ENCODE measurements around the gene CAPN5.

Gene CAPN5

DNA sequence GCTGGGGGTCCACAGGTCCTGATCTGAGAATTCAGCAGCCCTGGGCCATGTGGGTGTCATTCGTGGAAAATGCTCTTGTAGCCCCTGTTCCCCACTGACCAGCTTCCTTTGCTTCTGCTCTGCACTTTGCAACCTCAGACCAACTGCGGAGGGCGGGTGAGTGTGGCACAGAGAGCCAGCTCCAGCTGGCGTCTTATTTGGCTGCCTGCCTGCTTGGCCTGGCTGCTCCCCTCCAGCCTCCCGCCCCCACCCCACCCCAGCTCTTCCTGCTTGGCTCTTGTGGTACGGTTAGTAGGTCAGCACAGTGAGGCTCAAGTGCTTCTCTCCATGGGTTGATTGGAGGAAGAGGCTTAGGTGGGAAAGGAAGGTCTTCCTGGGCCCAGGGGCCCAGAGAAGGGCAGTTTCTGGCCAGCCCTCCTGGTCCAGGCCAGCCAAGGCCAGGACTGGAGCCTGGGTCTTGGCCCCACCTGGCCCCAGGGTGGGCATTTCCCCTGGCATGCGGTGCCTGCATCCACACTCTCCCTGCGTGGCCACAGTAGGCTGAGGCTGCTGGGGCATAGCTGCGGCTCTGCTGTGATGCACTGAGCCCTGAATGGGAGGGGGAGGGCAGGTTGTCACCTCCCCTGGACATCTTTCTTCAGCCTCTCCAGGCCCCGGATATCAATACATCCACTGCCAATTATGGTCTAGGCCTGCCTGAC, 87.8 kb downstream of the CAPN5 start:
- no peak for DNase-seq

GRCh38 chr11:77155082-77155475, 88.3 kb downstream of the CAPN5 start:
- DNase-seq = no peak

DNA sequence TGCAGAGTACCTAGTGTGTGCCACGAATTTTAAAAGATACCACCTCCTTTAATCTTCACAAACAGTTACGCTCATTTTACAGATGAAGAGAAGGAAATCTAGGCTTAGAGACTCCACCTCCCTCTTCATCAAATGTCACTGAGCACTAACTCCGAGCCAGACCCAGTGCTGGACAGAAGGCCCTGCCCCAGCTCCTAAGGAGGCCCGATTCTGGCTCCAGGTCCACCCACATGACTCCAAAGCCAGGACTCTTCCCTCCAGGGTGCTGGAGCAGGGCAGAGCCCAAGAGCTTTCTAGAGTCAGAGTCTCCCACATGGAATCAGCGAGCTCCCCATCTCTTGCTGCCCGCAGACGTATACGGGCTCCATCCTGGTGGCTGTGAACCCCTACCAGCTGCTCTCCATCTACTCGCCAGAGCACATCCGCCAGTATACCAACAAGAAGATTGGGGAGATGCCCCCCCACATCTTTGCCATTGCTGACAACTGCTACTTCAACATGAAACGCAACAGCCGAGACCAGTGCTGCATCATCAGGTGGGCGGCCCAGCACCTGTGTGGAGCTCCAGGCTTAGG, 88.9 kb downstream of the CAPN5 start:
- no peak for DNase-seq

GRCh38 chr11:77156396-77157195, 89.8 kb downstream of the CAPN5 start:
- no peak for DNase-seq

DNA sequence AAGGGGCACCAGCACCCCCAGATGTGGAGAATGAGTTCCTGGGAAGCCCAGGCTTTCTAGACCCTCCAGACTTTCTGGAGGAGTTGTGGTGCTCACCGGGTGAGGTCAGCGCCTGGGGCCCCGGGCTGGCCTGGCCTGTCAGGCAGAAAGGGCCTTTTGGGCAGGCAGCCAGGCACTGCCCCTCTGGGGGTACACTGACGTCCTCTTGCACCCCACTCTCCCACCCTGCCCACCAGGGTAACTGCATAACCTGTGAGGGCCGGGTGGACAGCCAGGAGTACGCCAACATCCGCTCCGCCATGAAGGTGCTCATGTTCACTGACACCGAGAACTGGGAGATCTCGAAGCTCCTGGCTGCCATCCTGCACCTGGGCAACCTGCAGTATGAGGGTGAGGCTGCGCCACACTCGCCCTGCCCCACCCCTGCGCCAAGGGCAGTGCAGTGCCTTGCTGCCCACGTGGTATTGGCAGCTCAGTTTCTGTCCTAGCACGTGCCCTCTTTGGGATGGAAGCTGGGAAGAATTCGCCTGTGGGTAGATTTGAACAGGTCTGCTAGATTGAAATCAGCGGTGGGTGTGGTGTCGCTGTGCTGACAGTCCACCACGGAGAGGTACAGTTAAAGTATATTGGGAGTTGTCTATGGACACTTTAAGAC, 91.4 kb downstream of the CAPN5 start:
- no peak for DNase-seq

DNA sequence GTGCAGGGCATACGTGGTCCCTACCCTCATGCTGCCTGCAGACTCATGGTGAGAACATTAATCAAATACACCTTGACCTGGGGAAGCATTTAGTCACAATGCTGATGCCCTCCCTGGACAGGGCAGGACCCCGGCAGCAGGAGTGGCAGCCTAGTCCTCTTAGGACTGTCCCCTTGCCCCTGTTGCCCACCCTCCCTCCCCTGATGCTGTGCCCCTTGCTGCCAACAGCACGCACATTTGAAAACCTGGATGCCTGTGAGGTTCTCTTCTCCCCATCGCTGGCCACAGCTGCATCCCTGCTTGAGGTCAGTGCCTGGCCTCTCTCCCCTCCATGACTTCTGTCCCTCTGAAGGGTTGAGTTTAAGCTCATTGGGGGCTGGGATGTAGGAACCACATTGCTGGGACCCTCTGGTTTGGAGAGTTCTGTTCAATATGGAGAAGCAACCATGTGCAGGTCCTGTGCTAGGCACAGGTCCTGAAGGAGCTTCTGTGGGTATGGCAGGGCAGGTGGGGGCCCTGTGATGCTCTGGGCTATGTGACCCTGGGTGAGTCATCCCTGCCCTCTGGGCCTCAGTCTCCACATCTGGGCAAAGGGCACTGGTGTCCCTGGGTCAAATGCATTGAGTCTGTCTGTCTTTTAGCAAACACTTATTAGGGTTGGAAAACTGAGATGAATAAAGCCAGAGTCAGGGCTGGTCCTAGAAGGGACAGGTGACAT, 92.6 kb downstream of the CAPN5 start:
- no peak for DNase-seq

GRCh38 chr11:77159937-77160495, 93.2 kb downstream of the CAPN5 start:
- no peak for DNase-seq

DNA sequence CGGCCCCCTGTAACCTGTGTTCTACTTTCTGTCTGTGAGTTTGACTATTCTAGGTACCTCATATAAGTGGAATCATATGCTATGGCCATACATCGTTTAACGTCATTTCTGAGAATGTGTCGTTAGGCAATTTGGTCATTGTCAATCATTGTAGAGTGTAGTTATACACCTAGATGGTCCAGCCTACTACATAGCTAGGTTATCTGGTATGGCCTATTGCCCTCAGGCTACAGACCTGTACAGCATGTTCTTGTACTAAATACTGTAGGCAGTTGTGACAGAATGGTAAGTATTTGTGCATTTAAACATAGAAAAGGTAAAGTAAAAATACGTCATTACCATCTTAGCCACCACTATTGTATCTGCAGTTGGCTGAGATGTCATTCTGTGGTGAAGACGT, 96.5 kb downstream of the CAPN5 start:
- no peak for DNase-seq

GRCh38 chr11:77165066-77165465, 98.3 kb downstream of the CAPN5 start:
- no peak for DNase-seq

GRCh38 chr11:77166021-77166420, 99.2 kb downstream of the CAPN5 start:
- no peak for DNase-seq

DNA sequence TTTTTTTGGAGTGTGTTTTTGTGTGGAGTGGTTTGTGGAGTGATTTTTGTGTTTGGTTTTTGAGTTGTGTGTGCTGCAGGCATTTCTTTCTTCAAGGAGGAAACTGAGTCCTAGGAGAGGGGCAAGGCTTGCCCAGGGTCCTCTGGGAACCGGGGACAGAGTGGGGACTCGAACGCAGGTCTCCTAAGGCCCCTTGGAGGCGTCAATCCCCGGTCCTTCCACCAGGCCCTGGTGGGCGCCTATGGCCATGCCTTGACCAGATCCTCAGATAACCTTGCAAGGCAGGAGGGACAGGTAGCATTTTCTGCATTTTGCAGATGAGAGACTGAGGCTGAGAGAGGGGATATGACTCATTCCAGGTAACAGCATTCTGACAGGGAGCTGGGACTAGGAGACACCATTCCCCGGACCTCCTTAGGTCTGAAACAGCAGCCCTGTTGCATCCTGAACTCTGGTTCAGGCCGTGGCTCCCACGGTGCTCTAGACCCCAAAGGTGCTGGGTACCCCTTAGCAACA, 100.4 kb downstream of the CAPN5 start:
- no peak for DNase-seq

DNA sequence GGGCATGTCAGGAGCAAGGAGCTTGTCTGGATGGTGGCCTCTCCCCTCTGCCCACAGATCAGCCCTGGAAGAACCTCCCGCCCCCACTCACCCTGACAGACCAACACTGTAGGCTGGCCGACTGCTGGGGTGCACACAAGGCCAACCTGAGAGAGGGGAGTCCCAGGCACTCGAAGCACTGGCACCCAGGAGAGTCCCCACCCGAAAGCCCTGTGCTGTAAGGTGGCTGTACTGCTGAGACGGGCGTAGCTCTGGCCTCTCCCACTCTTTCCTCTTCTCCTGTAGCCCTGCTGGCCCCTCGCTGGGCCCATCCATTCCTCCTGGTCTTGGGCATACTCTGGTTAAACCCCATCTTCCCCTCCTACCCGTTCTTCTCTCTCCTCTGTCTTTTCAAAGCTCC, 101.0 kb downstream of the CAPN5 start:
- DNase-seq = no peak

DNA sequence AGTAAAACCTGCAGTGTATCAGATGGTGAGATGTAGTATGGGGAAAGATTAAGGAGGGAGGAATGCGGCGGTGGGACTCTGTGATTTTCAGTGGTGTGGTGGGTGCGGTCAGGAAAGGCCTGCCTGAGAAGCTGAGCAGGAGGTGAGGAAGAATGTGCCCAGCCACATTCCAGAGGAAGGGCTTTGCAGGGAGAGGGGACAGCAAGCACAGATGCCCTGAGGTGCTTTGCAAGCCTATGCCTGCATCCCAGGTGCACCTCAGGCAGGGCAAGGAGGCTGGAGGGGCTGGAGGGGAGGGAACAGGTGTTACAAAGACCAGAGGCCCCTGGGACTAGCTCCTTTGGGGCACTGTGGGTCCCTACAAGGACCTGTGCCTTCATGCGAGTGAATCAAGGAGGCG, 103.3 kb downstream of the CAPN5 start:
- no peak for DNase-seq

DNA sequence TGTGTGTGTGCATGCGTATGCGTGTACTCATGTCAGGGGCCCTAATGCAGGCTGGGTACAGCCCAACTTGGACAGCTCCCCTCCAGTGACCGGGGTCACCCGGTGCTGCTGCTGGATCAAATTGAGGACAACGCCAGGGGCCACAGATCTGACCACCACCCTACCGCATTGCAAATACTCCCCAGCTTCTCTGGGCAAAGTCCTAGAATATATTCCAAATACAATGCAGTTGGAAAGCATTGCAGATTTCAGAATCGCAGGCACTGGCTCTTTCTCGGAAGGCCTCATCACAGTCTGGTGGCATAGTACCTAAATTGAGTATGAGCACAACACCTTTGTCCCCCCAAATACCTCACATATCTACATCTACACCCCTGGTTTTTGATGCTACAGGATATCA, 104.5 kb downstream of the CAPN5 start:
- no peak for DNase-seq

DNA sequence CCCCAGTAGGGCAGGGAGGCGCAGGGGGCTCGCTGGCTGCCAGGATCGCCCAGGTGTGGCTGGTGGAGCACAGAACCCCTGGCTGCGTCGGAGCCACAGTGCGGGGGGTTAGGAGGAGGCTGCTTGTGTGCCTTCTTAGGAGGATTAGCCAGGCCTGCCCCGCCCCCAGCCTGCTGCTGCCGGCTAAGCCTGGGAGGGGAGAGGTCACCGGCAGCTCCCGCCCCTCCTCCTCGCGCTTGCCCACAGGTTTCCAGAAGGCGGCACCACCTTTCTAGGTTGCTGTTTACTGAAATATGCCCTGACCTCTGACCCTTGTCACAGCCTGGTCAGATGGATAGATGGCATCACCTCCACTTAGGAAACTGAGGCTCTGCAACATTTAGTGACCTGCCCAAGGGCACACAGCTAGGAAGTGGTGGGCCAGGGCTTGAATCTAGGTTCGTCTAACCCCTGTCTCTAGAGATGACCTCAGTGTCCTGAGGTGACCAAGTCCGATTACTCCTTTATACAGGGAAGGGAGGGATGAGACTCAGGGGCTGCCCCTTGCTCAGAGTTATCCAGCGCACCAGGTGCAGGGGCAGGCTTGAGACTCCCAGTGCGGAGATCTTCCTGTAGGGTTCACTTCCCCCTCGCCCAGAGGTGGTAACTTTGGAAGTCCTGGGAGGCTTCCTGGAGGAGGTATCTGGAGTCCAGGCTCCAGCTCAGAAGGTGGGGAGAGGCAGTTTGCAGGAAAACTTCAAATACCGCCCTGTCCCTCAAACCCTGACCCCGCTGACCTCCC, 105.3 kb downstream of the CAPN5 start:
- DNase-seq = no peak

DNA sequence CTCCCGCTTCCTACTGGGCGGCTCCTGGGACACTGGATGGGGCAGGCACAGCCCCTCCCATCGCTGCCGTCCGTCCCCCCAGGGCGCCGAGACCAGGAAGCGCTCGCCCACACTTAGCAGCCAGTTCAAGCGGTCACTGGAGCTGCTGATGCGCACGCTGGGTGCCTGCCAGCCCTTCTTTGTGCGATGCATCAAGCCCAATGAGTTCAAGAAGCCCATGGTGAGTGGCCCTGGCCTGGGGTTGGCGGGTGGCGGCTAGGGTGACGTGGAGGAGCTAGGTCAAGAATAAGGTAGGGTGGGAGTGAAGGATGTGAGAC, 105.9 kb downstream of the CAPN5 start:
- DNase-seq = no peak

- no peak for DNase-seq
Observed at GRCh38 chr11:77173494-77173893, 106.7 kb downstream of the CAPN5 start.

DNA sequence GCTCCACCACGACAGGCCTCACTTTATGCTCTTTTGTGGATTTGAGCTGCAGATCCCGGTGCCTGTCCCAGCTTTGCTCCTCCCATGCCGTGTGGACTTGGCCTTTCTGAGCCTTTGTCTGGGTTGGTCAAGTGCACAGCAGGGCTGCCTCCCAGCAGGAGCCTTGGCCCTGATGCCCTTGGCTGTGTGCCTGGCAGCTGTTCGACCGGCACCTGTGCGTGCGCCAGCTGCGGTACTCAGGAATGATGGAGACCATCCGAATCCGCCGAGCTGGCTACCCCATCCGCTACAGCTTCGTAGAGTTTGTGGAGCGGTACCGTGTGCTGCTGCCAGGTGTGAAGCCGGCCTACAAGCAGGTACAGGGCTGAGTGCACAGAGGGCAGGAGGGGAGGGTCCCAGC, 107.8 kb downstream of the CAPN5 start:
- DNase-seq = no peak

DNA sequence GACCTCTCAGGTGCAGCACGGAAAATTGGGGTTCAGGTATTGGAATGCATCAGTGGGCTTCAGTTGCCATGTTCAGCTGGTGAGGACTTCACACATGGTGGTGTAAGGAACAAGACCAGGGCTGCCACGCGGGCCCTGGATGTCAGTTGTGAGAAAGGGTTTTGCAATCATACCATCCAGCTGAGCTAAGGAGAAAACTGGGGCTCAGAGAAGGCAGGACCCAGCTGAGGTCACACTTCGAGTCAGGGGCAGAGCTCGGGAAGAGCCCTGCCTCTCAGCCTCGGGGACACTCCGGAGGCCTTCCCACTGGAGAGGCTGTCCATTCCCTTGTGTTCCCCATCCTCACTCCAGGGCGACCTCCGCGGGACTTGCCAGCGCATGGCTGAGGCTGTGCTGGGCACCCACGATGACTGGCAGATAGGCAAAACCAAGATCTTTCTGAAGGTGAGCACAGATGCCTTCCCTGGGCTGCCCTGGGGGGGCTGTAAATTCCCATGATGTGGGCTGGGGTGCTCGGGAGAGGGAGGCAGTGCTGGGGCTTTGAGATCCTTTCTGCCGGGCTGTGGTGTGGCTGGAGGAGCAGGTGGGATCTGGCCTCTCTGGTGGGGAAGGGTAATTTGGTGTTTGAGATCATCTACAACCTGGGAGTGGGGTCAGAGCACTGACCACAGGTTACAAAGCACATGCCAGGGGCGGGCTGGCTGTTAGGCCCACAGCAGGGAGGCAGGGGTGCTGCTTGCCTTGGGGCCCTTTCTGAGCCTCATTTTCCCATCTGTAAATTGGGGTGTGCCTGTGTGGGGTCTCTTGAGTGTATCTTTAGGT, 108.5 kb downstream of the CAPN5 start:
- no peak for DNase-seq

Data from effector CD4-positive, alpha-beta T cell (primary cell).